GM18517 (cell line): ENCODE results near the gene TBC1D16.

Experiments
- ATAC-seq: cut with Tn5 transposase; IDR thresholded peaks from one replicate; pipeline ENCODE4 v1.9.1; 2021; ENCODE audit warnings: mild to moderate bottlenecking, moderate library complexity; ENCODE audit not compliant: unreplicated experiment

Gene TBC1D16

GRCh38 chr17:79990051-79990592 is 45.5 kb downstream of the TBC1D16 start:
- ATAC-seq = no peak

GRCh38 chr17:79989106-79989835 is 46.4 kb downstream of the TBC1D16 start:
- ATAC-seq = no peak

GRCh38 chr17:79988185-79988971 is 47.3 kb downstream of the TBC1D16 start:
- ATAC-seq = no peak

GRCh38 chr17:79987935-79988184 is 47.8 kb downstream of the TBC1D16 start:
- no peak for ATAC-seq

GRCh38 chr17:79987187-79987934 is 48.3 kb downstream of the TBC1D16 start:
- ATAC-seq = no peak

- no peak for ATAC-seq
Measured at GRCh38 chr17:79986411-79987186, 49.1 kb downstream of the TBC1D16 start.

- ATAC-seq = no peak
Measured at GRCh38 chr17:79985943-79986391, 49.7 kb downstream of the TBC1D16 start.

- ATAC-seq = no peak
Measured at GRCh38 chr17:79985361-79985942, 50.2 kb downstream of the TBC1D16 start.

GRCh38 chr17:79984877-79985276 is 50.8 kb downstream of the TBC1D16 start:
- ATAC-seq = no peak

GRCh38 chr17:79984045-79984840 is 51.4 kb downstream of the TBC1D16 start:
- ATAC-seq = no peak

GRCh38 chr17:79983456-79983855 is 52.2 kb downstream of the TBC1D16 start:
- ATAC-seq = no peak

- no peak for ATAC-seq
Measured at GRCh38 chr17:79982986-79983385, 52.7 kb downstream of the TBC1D16 start.

GRCh38 chr17:79981661-79982101 is 54.0 kb downstream of the TBC1D16 start:
- ATAC-seq = no peak

- ATAC-seq = no peak
Measured at GRCh38 chr17:79981090-79981489, 54.6 kb downstream of the TBC1D16 start.

- ATAC-seq = no peak
Measured at GRCh38 chr17:79980246-79981043, 55.2 kb downstream of the TBC1D16 start.

- ATAC-seq = no peak
Measured at GRCh38 chr17:79979816-79980215, 55.9 kb downstream of the TBC1D16 start.

- ATAC-seq = no peak
Measured at GRCh38 chr17:79979221-79979741, 56.4 kb downstream of the TBC1D16 start.

- no peak for ATAC-seq
Measured at GRCh38 chr17:79978548-79978855, 57.2 kb downstream of the TBC1D16 start.
